Stimulated activated CD4-positive, alpha-beta T cell treated with anti-CD3 and anti-CD28 coated beads, Interleukin-1b, Interleukin-23, amount 100 ng/mL, for 4 hours (primary cell): ENCODE measurements around the gene C4orf36.

Experiments used
- DNase-seq, 2 donors: peaks; one replicate each; pipeline ENCODE4 v3.0.0-alpha.2; 2020; ENCODE audit warnings: low read depth in 2 of 2

C4orf36 gene

GRCh38 chr4:86857341-86858052 lies 34.7 kb downstream of the C4orf36 start:
- no peak for DNase-seq

- no peak for DNase-seq
Observed at GRCh38 chr4:86856896-86857295, 35.3 kb downstream of the C4orf36 start.

- no peak for DNase-seq
Observed at GRCh38 chr4:86855572-86855971, 36.6 kb downstream of the C4orf36 start.

GRCh38 chr4:86853209-86853608 lies 39.0 kb downstream of the C4orf36 start:
- no peak for DNase-seq

- DNase-seq: no peak
Observed at GRCh38 chr4:86848732-86849619, 43.2 kb downstream of the C4orf36 start, which contains the start of gene SLC10A6. TSS of gene SLC10A6 (minus strand) at chr4:86849384. CDS start at chr4:86849115, 269 bp downstream.

GRCh38 chr4:86848136-86848535 lies 44.1 kb downstream of the C4orf36 start:
- DNase-seq: no peak

GRCh38 chr4:86847571-86847970 lies 44.7 kb downstream of the C4orf36 start:
- DNase-seq: no peak

- DNase-seq: no peak
Observed at GRCh38 chr4:86846921-86847320, 45.3 kb downstream of the C4orf36 start.

- no peak for DNase-seq
Observed at GRCh38 chr4:86845593-86845992, 46.6 kb downstream of the C4orf36 start.

- DNase-seq: no peak
Observed at GRCh38 chr4:86841309-86841708, 50.9 kb downstream of the C4orf36 start.

GRCh38 chr4:86840858-86841257 lies 51.4 kb downstream of the C4orf36 start:
- DNase-seq: no peak

- DNase-seq: no peak
Observed at GRCh38 chr4:86837691-86838503, 54.3 kb downstream of the C4orf36 start.

- no peak for DNase-seq
Observed at GRCh38 chr4:86835677-86836076, 56.5 kb downstream of the C4orf36 start.

GRCh38 chr4:86834901-86835300 lies 57.3 kb downstream of the C4orf36 start:
- no peak for DNase-seq

GRCh38 chr4:86833615-86834014 lies 58.6 kb downstream of the C4orf36 start:
- DNase-seq: no peak

GRCh38 chr4:86831262-86832130 lies 60.7 kb downstream of the C4orf36 start:
- DNase-seq: no peak
